Gastrocnemius medialis (tissue), 4 donors: ENCODE data around the gene NFASC. TPM values are rescaled to one million over a fixed set of nuclear protein-coding genes. Genes with fewer than 3 reads are reported as not detected.

Experiments used
- ATAC-seq, 2 donors: fragments of 150-250 bp; one replicate each; pipeline ENCODE4 v1.9.1; 2016
- DNase-seq, 2 donors: peaks; one replicate each; pipeline ENCODE4 v3.0.0-alpha.2; 2019
- H3K27ac ChIP-seq, 4 donors: fragments of 200-600 bp; sonication (generic); 1 replicate in 1 of 4; 2 replicates in 3 of 4; pipeline ENCODE4 v1.5.1; 2016 to 2018; ENCODE audit warnings: mild to moderate bottlenecking in 2 of 4, moderate library complexity in 1 of 4
- H3K27me3 ChIP-seq, 3 donors: fragments of 200-600 bp; sonication (generic) in 2 of 3; 1 replicate in 1 of 3; 2 replicates in 2 of 3; pipeline versions ENCODE4 v1.5.1 to v1.6.0; 2016 to 2019; ENCODE audit warnings: mild to moderate bottlenecking in 1 of 3, moderate library complexity in 1 of 3
- H3K36me3 ChIP-seq, 2 donors: fragments of 200-600 bp; sonication (generic) in 1 of 2; one replicate each; pipeline ENCODE4 v1.5.1; 2017 to 2018
- H3K4me1 ChIP-seq, 2 donors: fragments of 200-600 bp; sonication (generic) in 1 of 2; one replicate each; pipeline ENCODE4 v1.5.1; 2016 to 2017; ENCODE audit warnings: mild to moderate bottlenecking in 2 of 2
- H3K4me3 ChIP-seq, 4 donors: fragments of 200-600 bp; sonication (generic) in 3 of 4; 1 replicate in 1 of 4; 2 replicates in 3 of 4; pipeline ENCODE4 v1.5.1; 2016 to 2019; ENCODE audit warnings: mild to moderate bottlenecking in 2 of 4
- H3K9me3 ChIP-seq, 3 donors: fragments of 200-600 bp; sonication (generic) in 2 of 3; 1 replicate in 1 of 3; 2 replicates in 2 of 3; pipeline ENCODE4 v1.5.1; 2016 to 2019
- POLR2A ChIP-seq, 2 donors: fragments of 450-650 bp; IDR thresholded peaks; one replicate each; pipeline ENCODE4 v1.6.1; 2017; ENCODE audit warnings: antibody characterized with exemption in 2 of 2, mild to moderate bottlenecking in 2 of 2, moderate library complexity in 2 of 2
- in situ Hi-C, 4 donors: fragments of 200-750 bp; cut with MboI; loops; one replicate each; pipeline versions ENCODE4 v1.15.0 to v1.8.0; 2017; ENCODE audit warnings: low sequenced_read_pairs in 4 of 4
- intact Hi-C: fragments of 100-400 bp; cut with DNase I; formaldehyde crosslinking; loops from one replicate; pipeline ENCODE4 v1.15.1; 2023; ENCODE audit warnings: low total_unique reads
- total RNA-seq, 4 donors: library from RNA; depleted of rRNA; stranded (reverse); fragments of >200 nt; gene quantifications; one replicate each; pipeline versions ENCODE4 v1.1.0 to v1.2.3, GENCODE V29; 2016
- TF ChIP-seq, protein P1 (sequence below), 5 experiments: fragments of 450-650 bp in 3 of 5; fragments of 200-600 bp in 2 of 5; sonication (generic) in 2 of 5; IDR thresholded peaks in 4 of 5; conservative IDR thresholded peaks in 1 of 5; 1 replicate in 4 of 5; 2 replicates in 1 of 5; pipeline ENCODE4 v1.5.1; 2016 to 2019; ENCODE audit warnings: antibody characterized with exemption in 5 of 5, mild to moderate bottlenecking in 3 of 5, moderate library complexity in 3 of 5

Gene NFASC
- total RNA-seq, 4 donors from 2014 or later = 0.75 to 4.7 (median 2.4) TPM

DNA sequence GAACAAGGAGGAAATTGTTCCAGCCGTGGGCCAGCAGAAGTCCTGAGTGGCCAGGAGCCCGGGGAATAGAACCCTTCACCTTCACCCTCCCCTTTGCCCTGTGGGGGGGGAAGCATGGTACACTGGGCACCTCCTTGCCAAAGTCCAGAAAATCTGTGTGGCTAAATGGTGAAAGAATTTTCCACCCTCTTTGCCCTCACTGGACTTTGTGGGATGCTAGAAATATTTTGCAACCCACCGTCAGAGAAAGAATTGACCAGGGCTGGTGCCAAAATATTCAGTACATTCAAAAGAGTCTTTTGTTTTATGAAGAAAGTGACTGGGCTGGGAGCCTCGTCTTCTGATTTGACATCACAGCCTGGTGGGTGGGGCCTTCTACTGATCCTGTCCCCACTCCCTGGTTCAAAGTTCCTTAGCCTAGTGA, 14.6 kb downstream of the NFASC start:
- in situ Hi-C loops = no loop called here
- peak overlapping the region in 3 of 4 donors; percentile 30 to 42 (median 35) for H3K27ac ChIP-seq
- no peaks in the 10 kb centered on the region for H3K9me3 ChIP-seq
- H3K4me3 ChIP-seq = no peak overlapping the region
- no peak for TF ChIP-seq POLR2A (IDR thresholded peaks at IDR 0.05)
- TF ChIP-seq, protein P1, sequence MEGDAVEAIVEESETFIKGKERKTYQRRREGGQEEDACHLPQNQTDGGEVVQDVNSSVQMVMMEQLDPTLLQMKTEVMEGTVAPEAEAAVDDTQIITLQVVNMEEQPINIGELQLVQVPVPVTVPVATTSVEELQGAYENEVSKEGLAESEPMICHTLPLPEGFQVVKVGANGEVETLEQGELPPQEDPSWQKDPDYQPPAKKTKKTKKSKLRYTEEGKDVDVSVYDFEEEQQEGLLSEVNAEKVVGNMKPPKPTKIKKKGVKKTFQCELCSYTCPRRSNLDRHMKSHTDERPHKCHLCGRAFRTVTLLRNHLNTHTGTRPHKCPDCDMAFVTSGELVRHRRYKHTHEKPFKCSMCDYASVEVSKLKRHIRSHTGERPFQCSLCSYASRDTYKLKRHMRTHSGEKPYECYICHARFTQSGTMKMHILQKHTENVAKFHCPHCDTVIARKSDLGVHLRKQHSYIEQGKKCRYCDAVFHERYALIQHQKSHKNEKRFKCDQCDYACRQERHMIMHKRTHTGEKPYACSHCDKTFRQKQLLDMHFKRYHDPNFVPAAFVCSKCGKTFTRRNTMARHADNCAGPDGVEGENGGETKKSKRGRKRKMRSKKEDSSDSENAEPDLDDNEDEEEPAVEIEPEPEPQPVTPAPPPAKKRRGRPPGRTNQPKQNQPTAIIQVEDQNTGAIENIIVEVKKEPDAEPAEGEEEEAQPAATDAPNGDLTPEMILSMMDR (IDR thresholded peaks at IDR 0.05 in 4 of 5, conservative IDR thresholded peaks at IDR 0.05 in 1 of 5) = no peak
- no peaks in the 10 kb centered on the region for H3K27me3 ChIP-seq
- intact Hi-C loops = no loop called here
- peaks cover 0 to 3% of the 10 kb centered on the region in 2 donors for H3K4me1 ChIP-seq
- DNase-seq (no peak), ATAC-seq (no peak)
- no peaks in the 10 kb centered on the region for H3K36me3 ChIP-seq

DNA sequence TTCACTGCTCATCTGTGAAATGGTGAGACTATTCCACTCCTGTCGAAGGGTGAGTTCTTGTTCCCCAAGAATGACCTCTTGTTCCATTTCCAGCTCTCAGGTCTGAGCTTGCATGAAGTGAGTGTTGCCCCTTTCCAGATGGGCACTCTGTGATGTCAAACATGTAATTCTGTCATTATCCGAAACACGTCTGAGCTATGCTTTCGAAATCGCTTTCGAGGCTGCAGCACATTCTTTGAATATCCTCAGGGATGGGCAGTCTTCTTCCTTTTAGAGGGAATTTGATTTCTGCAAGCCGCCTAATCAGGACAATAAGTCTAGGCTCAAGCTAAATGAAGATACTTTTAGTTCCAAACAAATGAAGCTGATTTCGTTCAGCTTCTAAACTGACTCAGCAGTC, 15.1 kb downstream of the NFASC start:
- Histone ChIP-seq H3K36me3 (no peaks in the 10 kb centered on the region), H3K27me3 (no peaks in the 10 kb centered on the region), H3K4me3 (no peak overlapping the region), H3K27ac (peak overlapping the region in 2 of 4 donors; percentile 35 to 42), H3K9me3 (no peaks in the 10 kb centered on the region), H3K4me1 (peaks cover 0 to 3% of the 10 kb centered on the region in 2 donors)
- in situ Hi-C loops = no loop called here
- ATAC-seq (no peak), DNase-seq (no peak)
- TF ChIP-seq, protein P1 (IDR thresholded peaks at IDR 0.05 in 4 of 5, conservative IDR thresholded peaks at IDR 0.05 in 1 of 5) = no peak
- no peak for TF ChIP-seq POLR2A (IDR thresholded peaks at IDR 0.05)
- intact Hi-C loops = no loop called here

DNA sequence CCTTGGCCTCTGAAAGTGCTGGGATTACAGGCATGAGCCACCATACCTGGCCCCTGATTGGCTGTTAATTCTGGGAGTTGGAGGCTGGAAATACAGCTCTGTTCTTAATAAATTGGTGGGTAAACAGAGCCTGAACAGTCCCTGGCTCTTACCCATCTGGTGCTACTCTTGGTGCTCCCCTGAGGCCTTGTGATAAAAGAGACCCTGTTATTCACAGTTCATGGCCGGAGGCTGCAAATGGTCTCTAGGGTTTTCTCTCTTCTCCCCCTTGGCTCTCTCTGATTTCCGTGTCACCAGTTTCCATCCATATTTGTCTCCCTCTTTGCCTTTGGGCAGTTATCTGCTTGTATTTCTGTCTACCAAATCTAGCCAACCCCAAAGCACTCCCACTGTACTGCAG, 17.2 kb downstream of the NFASC start:
- DNase-seq (no peak), ATAC-seq (peak; percentile 15 to 18)
- no peak overlapping the region for H3K4me3 ChIP-seq
- in situ Hi-C loops = no loop called here
- H3K27ac ChIP-seq = no peak overlapping the region
- intact Hi-C loops = no loop called here
- TF ChIP-seq, protein P1 (IDR thresholded peaks at IDR 0.05 in 4 of 5, conservative IDR thresholded peaks at IDR 0.05 in 1 of 5) = no peak
- TF ChIP-seq POLR2A (IDR thresholded peaks at IDR 0.05) = no peak
- H3K4me1 ChIP-seq = peaks cover 0 to 3% of the 10 kb centered on the region in 2 donors
- H3K27me3 ChIP-seq = no peaks in the 10 kb centered on the region
- no peaks in the 10 kb centered on the region for H3K36me3 ChIP-seq
- no peaks in the 10 kb centered on the region for H3K9me3 ChIP-seq

DNA sequence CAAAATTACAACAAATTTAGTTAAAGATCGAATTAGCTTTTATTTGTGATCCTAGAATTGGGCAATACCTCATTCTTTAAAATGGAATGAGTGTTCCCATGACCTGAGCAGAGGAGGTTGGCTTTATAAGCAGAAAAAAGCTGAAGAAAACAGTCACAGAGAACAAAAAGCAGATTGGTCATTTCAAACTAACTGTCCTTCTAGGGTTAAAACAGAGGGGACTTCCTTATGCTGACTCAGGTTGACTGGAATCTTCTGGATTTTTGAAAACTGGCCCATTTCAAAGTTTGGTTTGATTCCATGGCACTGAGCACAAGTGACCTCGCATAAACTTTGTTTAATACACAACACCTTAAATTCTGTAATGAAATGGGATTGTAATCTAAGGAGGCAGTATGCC, 17.6 kb downstream of the NFASC start:
- Histone ChIP-seq H3K36me3 (no peaks in the 10 kb centered on the region), H3K9me3 (no peaks in the 10 kb centered on the region), H3K27me3 (no peaks in the 10 kb centered on the region), H3K4me3 (no peak overlapping the region), H3K4me1 (peaks cover 0 to 3% of the 10 kb centered on the region in 2 donors), H3K27ac (peak overlapping the region in 1 of 4 donors; percentile 26)
- ATAC-seq = no peak
- in situ Hi-C loops (no loop called here), intact Hi-C loops (no loop called here)
- TF ChIP-seq, protein P1 (IDR thresholded peaks at IDR 0.05 in 4 of 5, conservative IDR thresholded peaks at IDR 0.05 in 1 of 5) = no peak
- DNase-seq = no peak
